HK-2 (cell line): ENCODE results near the gene EYS.
"Not testable (repeated sequence)": the region's sequence is repeated elsewhere in the genome, so short reads cannot be mapped to it uniquely, and the experiment has no call there.

Experiments
- DNase-seq: peaks from one replicate; pipeline ENCODE4 v3.0.0-alpha.2; 2018; ENCODE audit not compliant: unreplicated experiment

The EYS gene

DNA sequence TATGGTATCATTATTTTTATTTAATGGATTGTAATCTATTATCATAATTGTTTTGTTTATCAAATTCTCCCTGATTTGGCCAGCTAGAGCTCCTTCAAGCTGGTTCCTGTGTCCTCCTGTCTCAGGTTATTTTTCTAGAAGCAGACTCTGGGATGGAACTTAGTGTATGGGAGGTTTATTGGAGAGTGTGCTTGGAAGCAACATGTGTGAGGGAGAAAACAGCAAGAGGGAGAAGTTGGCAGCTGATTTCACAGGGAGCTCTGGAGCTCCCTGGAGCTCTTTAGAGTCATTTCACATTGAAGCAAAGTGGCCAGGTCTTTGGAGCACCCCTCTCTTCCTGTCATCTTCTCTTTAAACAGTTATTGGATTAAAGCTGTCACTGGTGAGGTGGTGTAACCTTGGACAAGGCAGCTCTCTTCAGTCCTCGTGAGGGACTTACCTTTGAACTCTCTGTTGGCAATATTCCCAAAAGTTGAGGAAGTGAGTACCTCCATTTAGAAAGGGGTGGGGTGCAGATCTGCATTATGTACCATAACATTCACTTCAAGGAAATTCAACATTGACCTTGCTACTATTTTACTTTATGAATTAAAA lies 1967.8 kb downstream of the EYS start:
- DNase-seq, result no peak

DNA sequence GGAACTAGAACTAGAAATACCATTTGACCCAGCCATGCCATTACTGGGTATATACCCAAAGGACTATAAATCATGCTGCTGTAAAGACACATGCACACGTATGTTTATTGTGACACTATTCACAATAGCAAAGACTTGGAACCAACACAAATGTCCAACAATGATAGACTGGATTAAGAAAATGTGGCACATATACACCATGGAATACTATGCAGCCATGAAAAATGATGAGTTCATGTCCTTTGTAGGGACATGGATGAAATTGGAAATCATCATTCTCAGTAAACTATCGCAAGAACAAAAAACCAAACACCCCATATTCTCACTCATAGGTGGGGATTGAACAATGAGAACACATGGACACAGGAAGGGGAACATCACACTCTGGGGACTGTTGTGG lies 1968.8 kb downstream of the EYS start:
- not testable (repeated sequence) for DNase-seq

DNA sequence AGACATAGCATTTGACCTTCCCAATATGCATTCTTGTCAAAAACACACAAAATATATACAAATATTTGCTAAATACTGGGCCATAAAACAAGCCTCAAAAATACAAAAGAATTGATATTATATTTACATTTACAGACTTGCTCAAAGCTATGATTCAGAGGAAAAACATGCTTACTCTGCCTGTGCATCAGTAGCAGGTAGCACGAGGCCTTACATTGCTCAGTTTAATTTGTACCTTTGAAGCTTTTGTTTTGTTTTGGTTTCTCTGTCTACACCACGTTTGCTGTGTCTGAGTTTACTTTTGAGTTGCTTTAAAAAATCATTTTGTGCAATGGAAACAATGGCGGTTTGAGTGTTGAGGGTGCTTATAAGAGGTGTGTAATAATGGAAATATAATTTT lies 1972.1 kb downstream of the EYS start:
- no peak for DNase-seq

DNA sequence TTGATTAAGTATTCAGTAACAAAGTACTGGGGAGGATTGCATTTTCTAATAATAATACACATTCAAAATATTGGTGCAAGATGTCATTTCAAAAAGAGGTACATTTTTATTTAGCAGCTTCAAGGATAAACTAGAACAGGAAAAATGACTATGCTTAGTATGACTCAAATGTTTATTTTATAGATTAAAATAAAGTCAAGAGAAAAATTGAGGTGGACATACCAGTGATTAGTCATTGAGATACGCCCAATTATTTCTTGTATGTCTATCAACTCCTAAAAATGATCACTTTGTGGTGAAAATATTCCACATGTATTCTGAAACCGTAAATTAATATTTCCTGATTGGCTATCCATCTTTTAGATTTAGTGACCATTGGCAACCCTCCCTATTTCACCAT lies 1974.7 kb downstream of the EYS start:
- DNase-seq, result no peak

DNA sequence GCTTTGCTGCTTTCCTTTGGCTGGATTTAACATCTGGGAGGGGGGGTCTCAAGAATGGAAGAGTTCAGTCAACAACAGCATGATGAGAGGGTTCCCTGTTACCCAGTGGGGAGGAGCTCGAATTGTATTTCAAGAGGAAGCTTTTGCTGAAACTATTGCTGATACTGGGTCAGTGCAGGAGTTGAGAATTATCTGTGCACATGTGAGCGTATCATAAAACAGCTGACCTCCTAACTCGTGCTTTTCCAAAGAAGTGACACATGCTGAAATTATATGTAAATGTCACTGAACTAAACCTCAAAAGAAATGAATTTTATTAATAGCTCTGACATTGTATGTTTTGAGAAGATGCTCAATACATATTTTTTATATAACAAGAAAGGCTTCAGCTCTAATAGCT lies 1975.1 kb downstream of the EYS start:
- no peak for DNase-seq

DNA sequence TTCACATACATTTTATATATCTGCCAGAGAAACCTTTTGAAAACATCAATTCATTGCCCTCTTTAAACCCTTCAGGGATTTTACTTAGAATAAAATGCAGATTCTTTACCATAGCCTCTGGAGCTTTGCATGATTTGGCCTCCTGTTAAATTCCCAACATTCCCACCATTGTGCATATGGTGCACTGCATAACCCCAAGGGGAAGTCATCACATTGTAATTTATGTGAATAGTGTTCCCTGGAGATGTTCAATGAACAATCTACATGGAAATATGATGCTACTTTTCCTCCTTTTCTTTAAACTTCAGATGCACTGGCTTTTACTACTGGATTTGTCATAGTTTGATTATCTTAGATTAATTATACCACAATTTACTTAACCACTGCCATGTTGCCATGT lies 1976.7 kb downstream of the EYS start:
- no peak for DNase-seq

DNA sequence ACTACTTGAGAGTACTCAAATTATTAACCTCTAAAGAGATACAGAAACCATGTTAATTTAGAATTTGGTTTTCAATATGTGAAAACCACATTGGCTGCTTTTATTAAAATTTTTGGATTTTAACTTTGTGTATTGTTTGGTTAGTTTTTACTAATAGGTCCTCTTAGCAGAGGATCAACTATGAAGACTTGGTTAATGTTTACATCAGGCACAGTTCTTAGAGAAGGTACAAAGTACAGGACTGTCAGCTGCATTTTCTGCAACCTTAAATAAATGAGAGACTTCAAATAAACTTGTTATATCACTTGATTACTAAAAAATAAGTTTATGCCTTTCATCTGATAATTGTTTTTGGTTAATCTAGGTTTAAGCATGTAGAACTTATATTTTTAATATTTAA lies 1982.3 kb downstream of the EYS start:
- DNase-seq, result no peak

DNA sequence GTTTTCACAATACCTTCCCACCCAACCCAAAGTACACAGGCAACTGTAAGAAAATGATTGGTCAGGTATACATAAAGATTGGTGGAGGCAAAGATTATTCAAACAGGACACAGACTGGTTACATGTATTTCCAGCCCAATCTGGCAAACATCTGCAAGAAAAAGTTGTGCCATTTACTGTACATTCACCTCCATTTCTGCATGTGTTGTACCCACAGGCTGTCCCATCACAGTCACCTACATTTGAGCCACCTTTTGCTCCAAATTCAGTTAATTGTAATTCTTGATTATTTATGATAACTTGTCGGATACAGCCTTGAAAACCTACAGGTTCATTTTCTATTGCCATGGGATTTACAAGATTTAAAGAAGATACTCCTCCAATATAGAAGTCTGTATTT lies 1985.8 kb downstream of the EYS start:
- no peak for DNase-seq

DNA sequence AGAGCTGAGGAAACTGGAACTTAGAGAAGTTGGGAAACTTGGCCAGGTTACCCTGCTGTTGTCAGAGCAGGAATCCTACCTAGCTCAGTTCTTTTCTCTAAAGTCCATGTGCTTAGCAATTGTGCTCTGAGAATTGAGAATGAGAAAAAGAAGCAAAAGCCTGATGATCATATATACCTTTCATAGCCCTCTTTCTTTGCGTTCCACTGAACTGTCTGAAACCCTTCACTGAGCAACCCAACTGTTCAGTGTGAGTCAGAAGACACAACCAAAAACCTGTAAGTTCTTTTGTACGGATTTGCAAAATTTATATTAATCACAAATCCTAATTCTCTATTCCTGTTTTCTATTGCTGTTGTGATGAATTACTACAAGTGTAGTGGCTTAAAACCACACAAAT lies 1990.9 kb downstream of the EYS start:
- no peak for DNase-seq

DNA sequence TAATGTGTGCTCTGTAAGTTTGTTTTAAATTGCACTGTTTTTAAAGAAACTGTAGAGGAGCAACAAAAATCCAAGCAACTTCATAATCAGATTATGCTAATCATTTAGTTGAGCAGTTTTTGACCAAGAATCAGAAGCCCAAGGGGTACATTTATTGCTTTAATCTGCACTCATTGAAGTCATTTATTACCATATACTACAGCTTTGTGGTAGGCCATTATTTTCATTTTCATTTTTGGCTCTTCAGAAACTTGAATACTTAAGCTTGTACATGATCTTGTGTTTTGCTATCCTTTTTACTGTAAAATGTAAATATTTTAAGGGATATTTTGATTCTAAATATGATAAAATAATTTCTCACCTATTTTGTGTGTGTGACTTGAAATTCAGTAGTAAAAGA lies 1992.9 kb downstream of the EYS start:
- DNase-seq, result no peak

DNA sequence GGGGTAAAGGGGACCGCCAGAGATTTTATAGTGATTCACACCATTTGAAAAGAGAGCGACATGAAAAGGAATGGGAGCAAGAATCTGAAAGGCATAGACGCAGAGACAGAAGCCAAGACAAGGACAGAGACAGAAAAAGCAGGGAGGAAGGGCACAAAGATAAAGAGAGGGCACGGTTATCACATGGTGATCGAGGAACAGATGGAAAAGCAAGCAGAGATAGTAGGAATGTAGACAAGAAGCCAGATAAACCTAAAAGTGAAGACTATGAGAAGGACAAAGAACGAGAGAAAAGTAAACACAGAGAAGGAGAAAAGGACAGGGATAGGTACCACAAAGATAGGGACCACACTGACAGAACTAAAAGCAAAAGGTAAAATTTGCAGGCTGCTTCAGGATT lies 1993.7 kb downstream of the EYS start:
- no peak for DNase-seq

DNA sequence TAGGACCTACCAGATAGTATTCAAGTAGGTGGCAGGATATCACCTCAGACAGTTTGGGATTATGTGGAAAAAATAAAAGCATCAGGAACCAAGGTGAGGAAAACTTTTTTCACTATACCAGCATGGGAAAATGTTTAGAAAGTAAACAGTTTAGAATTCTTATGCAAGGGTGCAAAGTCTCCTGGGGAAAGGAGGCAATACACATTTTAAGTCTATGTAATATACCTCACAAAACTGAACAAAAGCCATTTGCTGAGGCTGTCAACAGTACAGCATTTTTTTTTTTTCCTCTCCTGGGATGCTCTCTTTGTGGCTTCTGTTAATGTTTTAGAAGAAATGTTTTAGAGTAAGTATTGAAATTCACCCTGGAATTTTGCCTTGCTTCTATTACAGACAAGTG lies 1997.9 kb downstream of the EYS start:
- DNase-seq, result no peak

DNA sequence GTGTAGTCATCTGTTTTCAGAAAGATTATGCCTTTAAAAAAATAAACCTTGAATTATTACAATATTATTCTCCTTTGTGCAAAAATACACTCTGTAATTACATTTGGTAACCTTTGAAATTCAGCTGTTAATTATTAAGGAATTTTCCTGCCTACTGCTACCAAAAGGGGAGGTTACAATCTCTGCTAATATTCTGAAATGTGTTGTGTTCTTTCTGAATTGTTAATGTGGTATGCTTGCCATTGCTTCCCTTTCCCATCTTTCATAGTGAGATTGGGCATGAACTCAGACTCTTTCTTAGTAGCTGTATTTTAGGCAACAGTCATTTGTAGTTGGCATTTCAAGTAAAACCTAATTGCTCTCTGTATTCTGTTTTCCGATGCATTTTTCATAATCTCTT lies 1998.4 kb downstream of the EYS start:
- DNase-seq, result no peak

DNA sequence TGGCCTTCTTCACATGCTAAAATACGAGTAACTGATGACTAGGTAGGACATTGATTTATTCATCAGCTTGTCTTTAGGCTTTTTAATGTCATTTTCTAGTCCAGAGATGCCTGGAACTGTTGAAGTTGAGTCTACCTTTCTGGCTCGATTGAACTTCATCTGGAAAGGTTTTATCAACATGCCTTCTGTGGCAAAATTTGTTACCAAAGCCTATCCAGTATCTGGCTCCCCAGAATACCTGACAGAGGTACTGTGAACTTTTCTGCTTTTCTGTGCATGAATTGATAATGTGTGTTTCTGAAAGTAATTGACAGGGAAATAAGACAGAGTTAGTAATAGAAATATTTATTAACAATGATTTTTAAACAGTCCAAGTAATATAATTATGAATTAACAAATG lies 2000.4 kb downstream of the EYS start:
- DNase-seq, result no peak

DNA sequence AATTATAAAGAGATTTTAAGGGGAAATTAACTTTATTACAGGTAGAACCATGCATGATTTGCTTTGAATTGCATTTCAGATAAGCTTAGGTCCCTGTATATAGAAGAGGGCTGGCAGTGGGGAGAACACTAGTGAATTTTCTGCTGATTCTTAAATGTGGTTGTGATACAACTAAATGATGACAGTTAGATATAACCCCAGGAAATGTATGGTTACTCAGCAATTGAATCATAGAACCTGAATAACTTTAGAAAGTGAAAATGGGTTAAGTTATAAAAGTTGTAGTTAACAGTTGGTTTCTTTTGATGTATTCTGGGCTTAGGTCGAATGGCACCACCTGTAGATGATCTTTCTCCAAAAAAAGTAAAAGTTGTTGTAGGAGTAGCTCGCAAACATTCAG lies 2001.3 kb downstream of the EYS start:
- no peak for DNase-seq

DNA sequence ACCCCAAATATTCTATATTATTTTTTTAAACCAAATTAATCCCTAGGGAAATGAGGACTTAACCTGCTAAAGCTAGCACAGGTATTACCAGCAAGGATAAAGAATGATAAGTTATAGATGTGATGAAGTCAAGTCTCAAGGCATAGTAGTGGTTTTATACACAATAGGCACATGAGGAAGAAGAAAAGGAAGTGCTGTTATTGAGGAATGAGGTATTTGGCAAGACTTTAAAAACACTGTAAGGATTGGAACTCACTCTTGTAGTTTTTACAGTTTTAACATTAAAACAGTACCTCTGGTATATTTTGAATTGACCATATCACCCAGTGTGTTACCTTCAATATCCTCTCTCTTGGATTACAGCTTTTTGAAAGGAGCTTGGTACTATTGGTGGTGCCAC lies 2016.8 kb downstream of the EYS start:
- DNase-seq, result no peak

DNA sequence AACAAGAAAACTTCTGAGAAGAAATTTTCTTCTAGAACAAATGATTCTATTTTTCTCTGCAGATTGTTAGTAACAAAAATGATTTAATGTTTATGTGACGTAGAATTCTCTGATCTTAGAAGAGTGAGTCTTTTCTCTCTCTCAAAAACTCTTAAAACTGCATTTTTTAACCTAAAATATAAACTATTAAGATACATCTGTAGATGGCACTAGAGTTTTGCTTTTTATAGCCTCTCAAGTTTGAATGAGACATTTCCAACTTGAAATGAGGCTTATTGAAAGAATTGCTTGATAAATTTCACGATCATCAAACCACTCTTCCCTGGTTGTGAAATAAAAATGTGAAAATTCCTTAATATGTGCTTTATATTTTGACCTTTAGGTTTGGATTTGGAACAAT lies 2017.6 kb downstream of the EYS start:
- DNase-seq, result no peak

DNA sequence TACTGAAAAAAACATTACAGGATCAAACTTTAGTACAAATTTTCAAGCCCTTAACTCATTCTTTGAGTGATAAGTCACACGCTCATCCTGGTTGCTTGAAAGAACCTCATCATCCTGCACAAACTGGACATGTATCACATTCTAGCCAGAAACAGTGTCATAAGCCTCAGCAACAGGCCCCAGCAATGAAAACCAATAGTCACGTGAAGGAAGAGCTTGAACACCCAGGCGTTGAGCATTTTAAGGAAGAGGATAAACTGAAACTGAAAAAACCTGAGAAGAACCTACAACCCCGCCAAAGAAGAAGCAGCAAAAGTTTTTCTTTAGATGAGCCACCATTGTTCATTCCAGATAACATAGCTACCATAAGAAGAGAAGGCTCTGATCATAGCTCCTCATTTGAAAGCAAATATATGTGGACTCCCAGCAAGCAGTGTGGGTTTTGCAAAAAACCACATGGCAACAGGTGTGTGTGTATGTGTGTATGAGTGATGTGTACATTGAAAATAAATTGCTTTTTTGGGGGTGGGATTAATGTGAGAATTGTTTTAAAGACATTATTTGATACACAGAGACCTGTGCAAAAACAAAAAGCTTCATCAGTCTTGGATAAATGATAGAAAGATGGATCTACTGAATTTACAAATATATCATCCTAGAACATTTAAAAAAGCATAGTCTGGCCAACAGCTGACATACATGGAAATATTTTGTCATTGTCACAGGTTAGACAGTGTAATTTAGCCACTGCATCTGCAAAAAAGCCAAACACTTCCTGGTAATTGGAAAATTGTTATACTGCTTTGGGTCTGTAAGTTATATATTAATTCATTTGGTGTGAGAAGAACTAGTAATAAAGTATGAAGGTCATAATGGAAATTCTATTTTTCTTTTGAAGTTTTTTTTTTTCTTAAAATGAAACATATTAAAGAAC lies 2021.3 kb downstream of the EYS start:
- no peak for DNase-seq

DNA sequence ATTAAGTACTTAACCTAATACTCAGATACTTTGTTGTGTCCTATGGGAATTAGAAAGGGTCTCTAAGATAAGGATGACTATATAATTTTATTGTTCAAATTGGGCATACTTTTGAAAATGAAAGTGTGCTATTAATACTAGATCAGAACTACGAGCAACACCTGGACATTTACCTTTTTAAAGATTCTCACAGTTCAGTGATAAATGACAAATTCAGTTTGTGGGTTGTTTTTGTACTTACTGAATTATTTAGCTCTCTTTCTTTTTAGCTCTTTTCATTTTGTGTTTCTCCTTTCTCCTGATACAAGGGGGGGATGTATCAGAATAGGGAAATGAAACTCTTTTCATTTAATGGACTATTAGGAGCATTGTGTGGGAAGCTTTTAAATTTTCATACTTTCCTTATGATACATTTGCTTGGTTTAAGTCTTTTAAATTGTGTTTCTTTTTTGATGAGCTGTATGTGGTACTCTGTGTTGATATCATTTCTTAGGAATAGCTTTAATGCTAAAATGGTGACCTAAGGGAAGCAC lies 2023.9 kb downstream of the EYS start:
- DNase-seq, result no peak

DNA sequence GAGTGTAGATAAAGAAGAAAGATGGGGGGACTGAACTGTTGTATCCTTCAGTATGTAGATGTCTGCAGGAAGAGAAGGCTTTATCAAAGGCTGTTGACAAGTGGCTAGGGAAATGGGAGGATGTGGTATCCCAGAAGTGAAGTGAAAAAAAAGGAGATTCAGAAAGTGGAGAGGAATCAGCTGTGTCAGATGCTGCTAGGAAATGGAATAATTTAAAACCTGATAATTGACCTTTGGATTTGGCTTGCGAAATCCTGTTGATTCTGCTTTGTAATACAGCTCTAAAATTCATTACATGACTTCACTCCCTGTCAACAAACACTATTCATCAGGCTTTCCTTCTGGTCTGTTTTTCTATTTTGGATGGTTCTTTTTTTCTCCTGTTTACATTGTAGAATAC lies 2029.7 kb downstream of the EYS start:
- no peak for DNase-seq

DNA sequence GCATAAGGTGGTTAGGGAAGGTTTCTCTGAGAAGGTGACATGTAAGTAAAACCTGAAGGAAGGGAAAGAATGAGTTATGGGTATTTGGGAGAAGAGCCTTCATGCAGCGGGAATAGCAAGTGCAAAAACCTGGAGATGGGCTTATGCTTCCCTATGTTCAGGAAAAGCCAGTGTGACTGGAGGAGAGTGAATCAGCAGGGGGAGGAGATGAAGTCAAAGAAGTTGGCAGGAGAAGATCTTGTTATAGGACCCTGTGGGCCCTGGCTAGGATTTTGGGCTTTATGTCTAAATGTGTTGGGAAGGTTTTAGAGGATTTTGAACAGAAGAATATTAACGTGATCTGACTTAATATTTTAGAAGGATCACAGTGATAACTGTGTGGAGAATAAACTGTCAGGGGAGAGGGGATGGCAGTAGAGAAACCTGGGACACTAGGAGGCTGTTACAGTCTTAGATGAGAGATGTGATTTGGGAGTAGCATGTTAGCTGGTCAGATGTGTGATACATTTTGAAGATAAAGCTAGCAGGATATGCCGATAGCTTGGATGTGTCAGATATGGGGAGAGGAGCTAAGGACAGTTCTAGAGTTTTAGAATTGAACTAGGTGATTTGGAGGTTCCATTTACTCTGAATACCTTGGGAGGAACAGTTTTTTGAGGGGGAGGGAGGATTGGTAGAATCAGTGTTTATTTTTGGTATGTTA lies 2030.5 kb downstream of the EYS start:
- DNase-seq, result no peak

DNA sequence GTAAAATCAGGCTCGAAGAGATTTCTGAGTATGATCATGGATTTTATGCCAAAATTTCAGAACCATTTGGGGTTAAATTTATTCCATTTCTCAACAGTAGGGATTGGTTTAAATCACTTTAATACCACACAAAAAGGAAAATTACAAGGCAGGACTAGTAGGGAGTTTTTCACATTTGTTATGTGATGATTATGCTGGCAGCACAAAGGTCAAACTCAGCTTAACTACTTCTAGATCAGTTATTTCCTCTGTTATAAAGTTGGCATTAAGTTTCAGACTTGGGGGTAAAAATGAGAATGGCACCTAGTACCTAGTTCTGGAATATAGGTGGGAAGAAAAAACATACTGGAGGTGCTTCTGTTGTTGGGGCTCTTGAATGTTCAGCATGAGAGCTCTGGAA lies 2031.9 kb downstream of the EYS start:
- no peak for DNase-seq

DNA sequence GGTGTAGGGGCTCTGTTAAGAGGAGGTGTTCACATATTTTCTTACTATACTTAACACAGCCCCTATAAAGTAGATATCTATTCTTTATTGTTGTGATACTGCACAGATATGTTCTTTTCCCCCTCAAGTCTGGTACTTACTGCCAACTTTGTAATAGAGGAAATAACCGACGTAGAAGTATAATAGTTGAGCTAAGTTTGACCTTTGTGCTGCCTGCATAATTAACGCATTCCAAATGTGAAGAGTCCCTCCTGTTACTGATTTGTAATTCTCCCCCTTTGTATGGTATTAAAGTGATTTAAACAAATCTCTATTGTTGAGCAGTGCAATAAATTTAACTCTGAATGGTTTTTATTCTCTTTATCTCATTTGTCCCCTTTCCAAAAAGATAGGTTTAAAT lies 2032.4 kb downstream of the EYS start:
- no peak for DNase-seq
